ENCODE results near the gene PPP1R18.
"Not testable (repeated sequence)": the region's sequence is repeated elsewhere in the genome, so short reads cannot be mapped to it uniquely, and the experiment has no call there.

Gene PPP1R18

DNA sequence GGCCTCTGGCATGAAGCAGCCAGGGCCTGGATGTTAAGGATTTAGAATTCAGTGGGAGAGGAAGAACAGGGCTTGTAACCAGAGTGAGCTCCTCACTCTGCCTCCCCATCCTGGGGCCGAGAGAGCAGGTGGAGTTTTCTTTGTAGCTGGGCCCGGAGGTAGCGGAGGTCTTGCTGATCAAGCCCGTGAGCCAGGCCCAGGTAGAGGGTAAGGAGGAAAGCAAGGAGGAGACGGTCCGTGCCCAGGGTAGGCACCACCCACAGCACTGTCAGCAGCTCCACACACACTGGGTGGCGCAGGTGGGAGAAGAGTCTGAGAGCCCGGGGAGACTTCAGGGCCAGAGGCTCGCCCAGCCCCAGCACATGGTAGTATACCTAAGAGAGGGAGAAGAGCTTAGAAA lies 2.1 kb upstream of the PPP1R18 start:
- DNase-seq = no peak

DNA sequence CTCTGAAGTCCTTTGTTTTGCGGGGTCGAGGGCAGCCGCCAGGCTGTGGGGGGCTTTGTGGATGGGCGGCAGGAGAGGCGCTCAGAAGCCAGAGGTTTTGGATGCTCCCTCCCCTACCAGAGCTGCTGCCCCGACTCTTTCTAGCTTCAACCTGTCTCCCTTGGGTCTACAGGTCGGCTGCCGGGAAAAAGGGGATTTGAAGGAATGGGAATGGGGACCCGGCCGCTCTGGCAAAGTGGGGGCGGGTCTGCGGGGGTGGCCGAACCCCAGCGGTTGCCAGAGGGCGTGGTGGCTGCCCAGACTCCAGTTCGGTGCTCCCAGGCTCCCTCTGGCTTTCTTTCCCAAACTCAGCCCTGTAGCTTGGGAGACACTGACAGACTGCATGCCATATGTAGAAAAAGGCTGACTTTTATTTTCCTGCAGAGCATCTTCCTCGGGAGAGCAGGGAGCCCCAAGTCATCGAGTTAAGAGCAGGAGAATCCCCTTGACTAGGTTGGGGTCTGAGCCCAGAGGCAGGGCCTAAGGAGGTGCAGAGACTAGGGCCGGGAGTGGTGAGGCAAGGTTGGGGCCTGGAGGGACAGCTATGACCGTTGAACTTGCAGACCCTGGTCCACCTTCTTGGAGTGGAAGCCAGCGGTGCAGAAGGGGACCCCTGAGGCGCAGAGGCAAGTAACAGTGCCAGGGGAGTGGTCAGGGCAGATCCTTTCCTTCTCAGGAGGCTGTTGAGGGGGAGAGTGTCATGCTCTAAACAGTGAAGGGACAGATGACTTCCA lies 1.4 kb upstream of the PPP1R18 start:
- DNase-seq = no peak

DNA sequence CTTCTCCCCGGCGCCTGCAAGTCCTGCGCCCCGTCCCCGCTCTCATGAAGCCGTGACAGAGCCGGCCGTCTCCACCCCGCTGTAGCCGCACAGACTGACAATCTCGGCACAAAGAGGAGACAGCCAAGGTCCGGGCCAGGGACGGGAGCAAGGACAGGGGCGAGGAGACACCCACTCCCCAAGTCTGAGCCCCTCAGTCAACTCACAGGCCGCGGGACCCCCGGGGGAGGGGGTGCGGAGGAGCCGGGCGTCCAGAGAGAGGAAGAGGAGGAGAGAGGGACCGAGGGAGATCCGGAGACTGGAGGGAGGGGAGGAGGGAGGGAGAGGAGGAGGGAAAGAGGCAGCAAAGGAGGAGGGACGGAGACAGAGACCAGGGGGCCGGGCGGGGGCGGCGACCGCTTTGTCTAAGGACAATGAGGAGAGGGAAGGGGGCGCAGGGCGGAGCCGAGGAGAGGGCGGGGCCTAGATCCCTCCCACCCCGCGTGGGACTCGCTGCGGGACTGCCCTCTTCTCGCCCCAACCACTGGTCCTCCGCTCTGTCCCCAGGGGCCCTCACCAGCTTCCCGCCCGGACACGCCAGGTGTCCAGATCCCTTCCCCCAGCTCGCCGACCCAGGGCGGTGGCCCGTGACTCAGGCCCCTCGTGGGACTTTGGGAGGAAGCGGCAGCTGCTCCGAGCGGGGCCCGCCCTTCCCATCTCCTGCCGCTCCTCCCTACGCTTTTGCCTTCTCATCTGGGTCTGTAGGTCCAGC lies 638 bp upstream of the PPP1R18 start:
- peak; percentile 75 for DNase-seq

DNA sequence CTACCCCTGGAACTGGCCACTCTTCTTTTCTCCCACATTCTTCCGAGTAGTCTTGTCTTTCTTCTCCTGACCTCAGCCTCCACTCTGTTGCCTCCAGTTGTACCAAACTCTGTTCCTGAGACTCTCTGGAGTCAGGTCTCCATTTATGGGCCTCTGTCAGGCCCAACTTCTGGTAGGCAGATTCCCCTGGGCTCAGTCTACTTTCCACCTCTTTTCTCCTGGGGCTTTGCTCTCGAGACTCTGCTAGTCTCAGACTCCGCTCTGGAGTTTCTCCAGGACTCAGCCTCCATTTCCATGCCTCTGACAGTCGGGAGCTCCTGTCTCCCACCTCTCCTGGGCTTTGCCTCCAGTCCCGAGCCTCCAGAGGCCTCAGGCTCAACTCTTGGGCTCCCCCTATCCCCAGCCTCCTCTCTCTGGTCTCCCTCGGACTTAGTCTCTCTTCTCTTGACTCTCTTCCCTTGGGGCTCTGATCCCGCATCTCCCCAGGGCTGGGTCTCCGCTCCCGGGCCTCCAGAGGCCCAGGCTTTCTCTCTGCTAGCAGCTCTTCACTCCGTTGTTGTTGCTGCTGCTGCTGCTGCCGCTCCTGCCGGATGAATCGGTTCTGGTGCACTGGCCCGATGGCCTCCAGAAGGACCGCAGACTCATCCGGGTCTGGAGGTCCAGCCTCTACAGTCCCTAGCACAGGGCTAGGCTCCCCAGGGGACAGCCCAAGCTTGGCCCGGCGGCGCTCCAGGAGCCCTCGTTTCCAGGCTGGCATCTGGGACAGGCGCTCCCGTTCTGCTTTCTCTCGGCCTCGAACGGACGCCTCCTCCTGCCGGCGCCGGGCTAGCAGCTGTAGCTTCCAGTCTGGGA lies 1.1 kb downstream of the PPP1R18 start:
- peak; percentile 44 for DNase-seq

DNA sequence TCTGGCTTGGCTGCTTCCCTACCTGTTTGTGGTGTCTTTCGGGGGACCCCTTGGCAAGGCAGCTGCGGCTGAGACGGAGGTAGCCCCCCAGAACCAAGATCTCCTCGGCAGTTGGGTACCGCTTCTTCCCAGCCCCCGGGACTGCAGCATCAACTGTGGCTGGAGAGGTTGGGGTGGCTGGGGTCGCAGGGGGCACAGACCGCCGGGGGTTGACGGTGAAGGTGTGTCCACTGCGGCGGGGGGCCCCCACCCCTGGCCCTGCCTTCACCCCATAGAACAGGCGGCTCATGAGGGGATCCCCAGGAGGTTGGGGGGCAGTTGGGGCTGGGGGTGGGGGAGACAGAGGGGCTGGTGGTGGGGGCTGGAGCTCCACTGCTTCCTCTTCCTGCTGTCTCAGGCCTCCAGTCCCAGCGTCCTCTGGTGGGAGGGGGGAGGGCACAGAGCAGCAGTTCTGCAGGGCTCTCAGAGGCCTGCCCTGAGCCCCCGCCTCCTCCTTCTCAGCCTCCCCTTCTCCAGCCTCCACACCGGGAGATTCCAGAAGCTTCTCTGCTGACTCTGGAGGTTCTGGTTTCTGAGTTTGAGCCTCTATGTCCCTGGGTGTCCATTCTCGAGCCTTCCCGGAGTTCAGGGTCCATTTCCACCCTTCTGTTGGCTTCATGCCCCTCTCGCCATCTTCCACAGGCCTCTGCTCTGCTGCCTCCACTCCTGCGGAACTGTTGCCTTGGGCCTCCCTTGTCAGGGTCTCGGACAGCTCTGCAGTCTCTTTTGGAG lies 1.9 kb downstream of the PPP1R18 start:
- DNase-seq = peak; percentile 56

DNA sequence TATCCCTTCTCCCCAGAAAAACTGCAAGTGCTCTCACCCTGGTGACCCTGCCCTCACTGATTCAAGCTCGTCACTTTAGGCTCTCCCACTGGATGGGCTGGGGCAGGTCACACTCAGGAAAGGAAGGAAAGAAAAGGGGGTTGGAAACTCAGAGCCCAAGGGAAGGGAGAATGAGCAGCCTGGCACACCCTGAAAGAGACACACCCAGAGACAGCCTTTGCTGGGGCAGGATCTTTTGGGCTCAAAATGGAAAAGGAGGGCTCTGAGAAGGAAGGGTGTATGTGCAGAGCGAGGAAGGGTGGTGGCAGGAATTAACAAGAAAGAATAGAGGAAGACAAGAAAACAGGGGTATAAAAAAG lies 2.5 kb downstream of the PPP1R18 start:
- DNase-seq = no peak

DNA sequence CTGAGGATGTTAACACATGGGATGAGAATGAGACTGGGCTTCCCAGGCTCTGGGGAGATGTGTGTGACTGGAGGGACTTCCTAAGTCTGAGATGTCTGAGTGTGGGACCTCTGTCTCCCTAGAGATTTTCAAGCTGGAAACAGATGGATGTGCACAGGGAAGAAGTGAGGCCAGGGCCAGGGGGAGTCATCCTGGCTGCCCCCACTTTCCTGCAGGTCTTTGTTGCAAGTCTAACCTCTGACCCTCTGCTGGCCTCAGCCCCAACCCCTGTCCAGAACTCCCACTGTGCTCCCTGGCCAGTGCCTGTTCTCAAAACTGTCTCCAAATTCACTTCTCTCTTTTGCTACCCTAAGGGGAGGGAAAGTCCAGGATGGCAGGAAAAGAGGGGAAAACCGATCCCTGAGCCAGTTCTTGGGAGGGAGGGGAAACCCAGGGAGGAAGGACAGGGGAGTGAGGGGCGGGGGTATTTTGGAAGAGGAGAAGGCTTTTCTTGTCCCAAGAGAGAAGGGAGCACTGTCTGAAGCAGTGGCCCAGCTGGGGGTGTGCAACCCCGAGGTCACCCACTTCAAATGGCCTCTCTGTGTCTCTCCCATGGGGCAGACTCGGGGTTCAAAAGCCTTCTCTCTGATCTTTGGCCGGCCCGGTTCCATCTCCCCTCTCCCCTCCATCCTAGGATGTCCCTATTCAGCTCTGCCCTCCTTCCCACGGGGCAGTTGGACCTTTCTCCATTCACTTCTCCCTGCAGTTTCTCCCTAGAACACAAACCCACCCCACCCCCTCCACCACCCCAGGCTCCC lies 3.1 kb downstream of the PPP1R18 start:
- DNase-seq = no peak

DNA sequence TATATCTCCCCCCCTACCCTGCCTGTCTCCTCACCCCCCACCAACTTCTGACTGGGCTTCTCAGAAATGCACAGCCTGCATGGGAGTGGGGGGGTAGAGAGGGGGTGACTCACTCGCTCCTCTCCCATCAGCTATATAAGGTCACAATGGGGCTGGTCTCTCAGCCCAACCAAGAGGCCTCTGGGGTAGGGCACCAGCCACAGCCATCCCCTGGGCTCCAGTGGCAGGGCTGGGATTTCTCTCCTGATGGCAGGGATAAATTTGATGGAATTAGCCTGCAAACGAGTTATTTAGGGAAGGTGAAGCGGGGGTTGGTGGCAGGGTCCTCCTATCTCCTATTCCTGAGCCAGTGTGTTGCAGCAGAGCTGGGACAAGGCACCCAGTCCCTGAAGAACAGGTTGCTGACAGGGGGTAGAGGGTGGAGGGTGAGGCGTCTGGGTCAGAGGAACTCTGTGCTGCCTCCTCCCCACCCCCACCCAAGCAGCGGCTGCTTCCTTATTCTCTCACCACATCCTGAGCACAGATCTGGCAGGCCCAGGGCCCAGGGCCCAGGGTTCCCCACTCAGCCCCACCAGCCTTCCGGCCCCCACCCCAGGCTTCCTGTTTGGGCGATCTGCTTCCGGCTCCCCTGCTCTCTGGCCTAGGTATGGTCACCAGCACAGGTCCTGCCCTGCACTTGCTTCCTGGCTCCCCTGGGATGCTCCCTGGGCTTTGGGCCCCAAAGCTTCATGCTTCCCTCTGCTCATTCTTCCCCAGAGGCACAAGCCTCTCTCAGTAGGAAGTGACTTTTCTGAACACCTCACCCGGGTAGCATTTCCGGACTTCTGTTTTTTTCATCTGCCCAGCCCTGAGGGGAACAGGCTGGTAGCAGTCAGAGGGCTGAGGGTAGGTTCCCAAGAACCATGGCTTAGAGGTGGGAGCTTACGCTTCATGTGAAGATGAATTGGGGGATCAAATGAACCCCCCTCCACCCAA lies 4.0 kb downstream of the PPP1R18 start:
- peak; percentile 82 for DNase-seq

DNA sequence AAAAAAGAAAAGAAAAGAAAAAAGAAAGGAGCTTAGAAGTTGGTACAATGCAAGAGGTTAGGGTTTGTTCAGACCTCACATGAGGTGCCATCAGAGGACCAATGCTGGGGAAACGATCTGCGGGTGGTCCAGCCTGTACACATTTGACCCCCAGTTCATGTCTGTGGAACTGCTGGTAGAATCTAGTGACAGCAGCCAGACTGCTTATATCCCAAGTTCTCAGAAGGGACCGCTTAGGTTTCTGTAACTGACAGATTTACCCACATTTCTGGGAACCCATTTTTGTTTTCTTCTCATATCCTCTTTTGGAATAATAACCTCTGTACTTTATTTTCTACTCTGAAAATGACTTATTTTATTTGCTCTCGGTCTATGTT lies 4.7 kb downstream of the PPP1R18 start:
- DNase-seq = peak; percentile 38

DNA sequence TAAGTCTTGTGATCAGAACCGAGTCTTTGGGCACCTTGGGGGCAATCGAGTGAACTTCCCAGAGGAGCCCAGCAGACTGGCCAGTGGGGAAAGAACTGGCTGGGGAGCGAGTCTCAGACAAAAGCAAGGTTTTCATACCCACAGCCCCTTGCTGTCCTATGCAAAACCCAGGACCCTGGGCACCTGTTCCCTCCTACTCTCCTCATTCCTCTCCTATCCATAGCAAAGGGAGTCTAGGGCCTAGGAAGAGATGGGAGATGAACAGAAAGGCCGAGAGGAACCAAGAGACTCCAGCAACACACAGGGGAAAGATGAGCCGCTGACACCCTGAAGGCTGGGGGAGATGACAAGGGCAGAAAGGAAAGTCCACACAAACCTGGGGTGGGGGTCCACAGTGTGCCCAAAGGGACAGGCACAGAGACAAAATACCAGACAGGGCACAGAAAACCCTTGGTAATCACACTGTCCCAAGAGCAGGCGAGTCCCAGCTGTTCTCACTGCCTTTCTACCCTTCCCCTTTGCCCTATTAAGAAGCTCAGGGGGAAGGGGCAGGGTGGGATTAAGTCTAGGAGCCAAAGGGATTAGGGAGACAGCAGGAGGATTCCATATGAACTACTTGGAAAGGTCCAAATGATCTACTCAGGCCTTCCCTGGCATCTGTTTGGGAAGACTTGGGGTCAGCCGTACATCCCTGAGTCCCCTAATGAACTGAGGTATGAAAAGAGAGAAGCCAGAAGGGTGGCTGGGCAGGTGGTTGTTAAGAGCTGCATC lies 6.5 kb downstream of the PPP1R18 start:
- no peak for DNase-seq

DNA sequence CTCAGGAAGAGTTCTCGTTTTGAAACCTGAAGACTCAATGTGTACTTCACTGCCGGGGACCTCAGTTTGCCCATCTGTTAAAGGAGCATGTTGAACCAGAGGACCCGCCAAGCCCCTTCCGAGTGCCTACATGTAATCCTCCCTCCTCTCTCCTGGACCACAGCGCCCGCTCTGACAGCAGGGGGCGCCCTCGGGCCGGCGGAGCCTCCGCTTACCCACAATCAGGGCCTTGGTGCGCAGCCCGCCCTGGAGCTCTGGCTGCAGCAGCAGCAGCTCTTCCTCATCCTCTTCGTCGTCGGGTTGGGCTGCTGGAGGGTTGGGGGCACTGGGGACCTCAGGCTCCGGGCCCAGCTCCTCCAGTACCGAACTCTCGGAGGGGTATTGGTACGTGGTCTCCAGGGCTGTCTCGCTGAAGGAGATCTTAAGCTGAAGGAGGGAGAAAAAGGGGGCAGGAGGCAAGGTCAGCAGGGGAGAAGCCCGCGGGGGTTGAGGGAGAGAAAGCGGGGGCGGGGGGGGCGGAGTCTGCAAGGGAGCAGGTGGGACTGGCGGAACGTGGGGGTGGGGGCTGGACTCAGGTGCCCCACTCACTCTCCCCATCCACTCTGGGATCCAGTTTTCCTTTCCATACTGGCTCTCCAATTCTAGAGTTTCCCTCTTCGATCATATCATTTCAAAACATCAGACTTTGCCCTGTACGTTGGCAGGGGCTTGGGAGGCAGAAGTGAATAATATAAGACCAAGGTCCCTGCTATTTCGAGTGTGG lies 7.3 kb downstream of the PPP1R18 start:
- DNase-seq = peak; percentile 96

DNA sequence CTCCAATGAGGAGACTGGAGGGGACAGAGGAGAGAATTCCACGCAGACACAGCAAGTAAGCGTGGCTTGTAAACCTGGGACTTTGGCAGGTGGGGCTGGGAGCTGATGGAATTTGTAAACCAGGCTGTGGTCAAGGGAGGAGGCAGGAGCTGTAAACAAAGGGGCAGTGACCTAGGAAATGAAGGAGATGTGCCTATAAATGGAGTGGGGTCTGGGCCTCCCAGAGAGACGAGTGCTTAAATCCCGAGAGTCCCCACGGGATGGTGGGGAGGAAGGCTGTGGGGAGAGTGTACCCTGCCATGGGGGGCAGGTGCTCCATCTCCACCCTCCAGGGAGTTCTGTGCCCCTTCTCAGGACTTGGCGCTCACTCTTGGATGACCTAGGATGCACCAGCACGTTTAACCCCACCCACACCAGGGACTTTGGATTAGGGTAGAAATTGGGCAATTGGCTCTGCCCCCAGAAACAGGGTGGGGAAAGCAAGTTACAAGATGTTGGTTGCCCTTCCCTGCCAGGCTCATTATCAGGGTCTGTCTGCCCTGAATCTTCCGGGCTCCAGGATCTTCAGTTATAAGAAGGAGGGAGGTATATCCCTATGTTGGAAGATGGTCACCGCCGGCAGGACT lies 9.7 kb downstream of the PPP1R18 start:
- no peak for DNase-seq

DNA sequence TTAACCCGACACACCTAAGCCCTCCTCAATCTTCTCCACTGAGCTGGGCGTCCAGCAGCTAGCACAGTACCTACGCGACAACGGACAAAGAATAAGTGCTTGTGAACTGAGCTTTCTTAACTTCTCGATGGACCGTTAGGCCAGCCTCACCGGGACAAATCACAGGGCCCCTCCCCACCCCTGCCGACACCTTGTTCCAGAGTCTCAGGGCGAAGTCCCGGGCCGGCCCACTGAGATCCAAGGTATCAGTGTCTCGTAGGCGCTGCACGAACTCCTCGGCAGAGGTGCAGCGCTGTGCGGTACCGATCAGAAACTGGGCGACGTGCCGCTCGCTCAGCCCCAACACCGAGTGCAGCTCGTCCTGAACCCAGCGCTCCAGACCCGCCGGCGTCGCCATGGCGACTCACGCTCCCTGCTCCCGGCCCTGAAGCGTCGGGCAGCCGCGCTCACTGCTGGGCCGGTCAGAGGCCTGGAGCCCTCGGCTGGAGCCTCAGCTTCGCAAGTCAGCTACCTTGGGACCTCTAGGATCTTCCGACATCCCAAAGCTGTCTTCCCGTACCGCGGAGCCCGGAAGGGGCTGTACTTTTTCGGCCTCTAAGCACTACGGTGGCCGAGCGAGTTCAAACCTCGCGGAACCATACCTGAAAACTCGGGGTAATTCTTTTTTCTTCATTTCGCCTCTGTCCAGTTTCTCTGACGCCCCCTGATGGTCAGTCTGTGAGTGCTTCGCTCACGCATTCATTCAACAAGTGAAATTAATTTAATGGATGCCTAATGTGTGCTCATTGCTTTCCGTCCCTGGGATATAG lies 13.8 kb downstream of the PPP1R18 start, which contains the start of gene DHX16:
TSS of gene DHX16 (minus strand) at position 562 of the 809 bp plus-strand sequence. CDS start at position 397, 165 bp downstream.
- DNase-seq = peak; percentile 88

DNA sequence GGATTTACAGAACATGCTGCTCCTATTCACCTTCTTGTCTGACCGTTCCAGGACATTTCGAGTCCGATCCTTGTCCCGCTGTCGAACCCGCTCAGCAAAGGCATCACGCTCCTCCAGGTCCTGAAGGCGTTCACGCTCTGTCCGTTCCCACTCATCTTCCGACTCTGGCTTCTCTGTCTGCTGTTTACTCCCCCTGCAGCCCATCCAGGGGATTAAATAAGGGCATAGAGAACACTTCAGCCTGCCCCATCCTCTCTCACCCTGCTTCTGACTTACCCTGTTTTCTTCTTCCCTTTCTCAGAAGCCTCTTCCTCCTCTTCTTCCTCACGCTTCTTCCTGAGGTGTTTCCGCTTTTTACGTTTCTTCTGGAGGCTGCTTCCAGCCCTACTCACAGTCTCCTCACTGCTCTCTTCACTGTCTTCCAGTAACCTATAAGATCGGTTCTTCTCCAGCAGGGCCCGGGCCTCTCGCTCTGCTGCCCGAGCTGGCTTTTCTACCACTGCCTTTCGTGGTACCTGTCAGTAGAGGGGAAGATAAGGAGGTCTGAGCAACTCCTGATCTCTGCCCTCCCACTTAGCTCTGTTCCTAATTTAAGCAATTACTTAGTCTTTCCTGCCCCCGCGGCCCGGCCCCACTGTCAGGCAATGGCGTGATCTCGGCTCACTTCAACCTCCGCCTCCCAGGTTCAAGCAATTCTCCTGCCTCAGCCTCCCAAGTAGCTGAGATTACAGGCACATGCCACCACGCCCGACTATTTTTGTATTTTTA lies 15.5 kb downstream of the PPP1R18 start:
- no peak for DNase-seq

DNA sequence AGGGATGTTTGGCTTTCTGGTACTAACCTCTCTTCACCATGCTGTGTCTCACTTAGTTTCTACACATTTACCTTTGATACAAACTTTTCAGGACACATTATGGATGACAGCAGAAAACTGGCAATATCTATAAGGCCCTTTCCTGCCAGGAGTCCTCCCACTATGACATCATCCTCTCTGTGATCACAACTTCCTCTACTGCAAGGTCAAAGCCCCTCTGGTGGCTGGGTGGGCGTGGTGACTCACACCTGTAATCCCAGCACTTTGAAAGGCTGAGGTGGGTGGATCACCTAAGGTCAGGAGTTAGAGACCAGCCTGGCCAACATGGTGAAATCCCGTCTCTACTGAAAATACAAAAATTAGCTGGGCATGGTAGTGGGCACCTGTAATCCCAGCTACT lies 20.1 kb downstream of the PPP1R18 start:
- DNase-seq = not testable (repeated sequence)

DNA sequence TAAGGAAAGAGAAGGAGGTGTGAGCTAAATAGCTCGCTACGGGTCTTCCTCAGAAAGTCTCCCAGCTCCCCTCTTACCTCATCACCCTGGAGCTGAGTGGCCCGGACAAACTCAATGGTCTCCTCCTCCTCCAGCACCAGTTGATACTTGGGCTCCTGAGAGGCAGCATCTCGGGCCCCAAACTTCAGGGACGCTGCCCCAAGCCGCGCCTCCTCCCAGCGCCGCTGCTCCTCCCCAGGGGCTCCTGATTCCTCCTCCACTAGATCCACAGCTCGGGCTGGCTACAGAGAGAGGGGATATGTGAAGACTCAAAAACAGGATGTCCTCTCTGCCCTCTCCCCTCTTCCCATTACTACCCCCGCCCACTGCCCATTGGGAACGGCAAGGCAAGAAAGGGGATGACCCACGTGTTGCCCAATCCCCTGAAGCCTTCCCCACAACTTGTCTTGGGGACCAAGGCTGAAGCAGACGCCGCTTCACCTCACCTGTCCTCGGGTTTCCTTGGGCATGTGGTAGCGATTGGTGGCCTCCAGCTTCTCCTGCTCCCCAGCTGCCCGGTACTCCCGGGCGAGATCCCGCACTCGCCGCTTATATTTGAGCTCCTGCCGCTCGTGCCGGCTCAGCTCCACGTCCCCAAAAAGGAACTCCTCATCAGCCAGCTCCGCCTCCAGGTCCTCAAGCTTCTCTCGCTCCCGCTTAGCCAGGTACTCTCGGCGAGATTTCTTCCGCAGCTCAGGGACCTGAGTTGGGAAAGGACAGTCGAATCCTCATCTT lies 21.3 kb downstream of the PPP1R18 start:
- no peak for DNase-seq
